Measurements from ENCODE around the gene NKX1-1.
"Not testable (repeated sequence)": the region's sequence is repeated elsewhere in the genome, so short reads cannot be mapped to it uniquely, and the experiment has no call there.

Gene NKX1-1

DNA sequence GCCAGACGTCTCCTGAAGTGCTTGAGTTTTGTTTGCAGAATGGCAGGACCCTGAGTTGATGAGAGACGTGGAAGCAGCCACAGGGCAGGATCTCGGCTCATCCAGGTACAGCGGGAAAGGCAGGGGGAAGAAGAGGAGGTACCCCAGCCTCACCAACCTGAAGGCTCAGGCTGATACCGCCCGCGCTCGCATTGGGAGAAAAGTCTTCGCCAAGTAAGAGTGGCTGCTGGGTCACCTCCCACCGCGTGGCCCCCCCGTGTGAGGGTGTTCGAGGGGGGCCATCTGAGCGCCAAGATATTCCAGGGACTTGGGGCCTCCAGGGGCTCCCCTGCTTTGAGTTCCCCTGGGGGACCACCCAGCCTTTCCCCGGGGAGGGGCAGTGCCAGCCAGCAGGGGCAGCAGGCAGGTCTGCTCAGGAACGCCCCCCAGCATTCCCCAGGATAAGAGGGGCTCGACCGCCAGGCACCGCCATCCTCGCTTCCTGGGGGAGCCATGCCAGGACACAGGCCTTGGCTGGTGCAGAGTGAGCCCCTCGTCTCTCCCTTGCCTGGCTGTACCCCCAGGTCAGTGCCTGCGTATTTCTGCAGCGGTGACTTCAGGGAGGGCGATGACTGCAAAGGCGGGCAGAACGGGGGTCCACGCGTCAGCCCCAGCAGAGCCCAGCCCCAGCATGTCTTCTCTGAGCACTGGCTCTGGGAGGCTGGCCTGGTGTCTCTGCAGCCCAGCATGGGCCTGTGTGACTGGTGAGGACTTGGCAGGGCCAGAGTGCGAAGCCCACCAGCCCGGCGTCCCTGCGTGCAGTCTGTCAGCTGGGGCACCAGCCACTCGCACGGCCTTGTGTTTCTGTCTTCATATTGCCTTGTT is 22.3 kb downstream of the NKX1-1 start:
- no peak for DNase-seq

DNA sequence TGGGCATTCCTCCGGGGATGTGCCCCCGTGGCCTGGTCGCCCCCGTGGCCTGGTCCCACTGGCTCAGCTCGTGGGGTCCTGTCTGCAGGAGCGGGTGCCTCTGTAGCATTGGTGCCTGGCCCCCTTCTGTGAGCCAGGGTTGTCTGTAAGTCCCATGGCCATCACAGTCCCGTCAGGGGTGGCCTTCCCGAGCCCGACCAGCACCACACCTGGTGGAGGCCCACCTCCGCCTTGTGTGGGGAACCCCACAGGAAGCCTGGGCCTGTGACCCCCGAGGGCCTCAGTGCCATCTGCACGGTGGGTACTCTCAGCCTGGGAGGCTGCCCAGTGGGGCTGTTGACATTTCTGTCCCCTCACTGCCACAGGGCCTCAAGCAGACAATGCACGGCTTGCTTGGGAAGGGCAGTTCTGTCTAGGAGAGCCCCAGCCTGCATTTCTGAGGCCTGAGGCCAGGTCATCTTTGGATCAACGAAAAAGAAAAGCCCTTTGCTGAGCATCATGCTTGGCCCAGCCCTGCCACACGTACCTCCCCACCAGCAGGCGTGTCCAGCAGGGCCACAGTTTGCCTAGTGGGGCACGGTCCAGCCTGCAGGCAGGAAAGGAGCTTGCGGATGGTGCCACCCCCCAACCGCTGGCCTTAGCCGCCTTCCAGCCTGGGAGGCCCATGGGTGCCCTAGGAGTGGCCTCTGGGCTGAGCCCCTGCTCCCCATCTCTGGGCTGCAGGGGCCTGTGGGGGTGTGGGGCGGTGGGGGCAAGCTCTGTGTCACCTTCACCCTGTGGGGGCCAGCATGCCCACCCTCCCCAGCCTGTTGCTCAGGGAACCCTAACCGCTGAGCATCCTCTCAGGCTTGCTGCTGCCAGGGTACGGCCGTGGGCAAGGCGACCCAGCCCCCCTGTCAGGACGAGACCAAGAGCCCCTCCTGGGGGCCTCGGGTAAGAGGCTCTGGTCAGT is 23.2 kb downstream of the NKX1-1 start:
- DNase-seq: no peak

DNA sequence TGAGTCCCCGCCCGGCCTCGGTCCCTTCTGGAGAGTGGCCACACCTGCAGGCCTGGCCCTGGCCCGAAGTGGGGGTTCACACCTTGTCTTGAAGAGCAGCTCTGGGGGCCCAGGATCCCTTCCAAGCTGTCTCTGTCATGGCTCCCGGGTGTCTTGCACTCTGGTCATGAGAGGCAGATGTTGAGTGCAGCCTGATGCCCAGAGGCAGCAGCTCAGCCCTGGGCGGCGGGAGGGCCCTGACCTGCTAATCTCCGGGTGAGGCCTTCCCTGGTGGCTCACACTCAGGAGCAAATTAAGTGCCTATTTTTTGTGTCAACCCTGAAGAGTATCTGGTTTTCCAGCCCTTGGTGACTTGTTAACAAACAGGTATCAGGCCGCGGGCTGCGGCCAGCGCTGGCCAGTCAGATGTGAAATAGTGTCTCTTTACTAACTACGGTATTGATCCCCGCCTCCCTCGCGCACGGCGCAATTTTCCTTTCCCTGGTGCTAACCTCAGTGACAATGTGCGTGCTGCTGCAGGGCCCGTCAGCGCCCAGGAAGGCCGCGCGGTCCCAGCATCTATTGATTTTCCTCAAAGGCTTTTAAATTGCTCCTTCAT is 24.2 kb downstream of the NKX1-1 start:
- no peak for DNase-seq

DNA sequence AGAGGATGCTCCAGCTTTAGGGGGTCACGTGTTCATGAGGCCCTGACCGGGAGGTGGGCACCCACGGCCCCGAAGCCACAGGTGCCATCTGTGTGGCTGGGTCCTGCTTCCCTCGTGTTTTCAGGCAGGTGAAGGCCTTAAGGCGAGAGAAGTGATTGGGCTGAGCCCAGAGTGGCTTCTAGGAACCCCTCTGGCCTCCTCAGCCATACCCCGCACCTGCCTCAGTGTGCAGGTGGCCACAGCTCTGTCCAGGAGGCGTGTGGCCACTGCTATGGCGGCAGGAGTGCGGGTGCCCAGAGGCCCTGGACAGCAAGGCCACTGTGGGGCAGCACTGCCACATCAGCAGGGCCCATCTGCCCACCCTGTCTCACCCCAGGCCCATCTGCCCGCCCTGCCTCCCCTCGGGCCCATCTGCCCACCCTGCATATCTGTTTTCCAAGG is 25.0 kb downstream of the NKX1-1 start:
- no peak for DNase-seq

DNA sequence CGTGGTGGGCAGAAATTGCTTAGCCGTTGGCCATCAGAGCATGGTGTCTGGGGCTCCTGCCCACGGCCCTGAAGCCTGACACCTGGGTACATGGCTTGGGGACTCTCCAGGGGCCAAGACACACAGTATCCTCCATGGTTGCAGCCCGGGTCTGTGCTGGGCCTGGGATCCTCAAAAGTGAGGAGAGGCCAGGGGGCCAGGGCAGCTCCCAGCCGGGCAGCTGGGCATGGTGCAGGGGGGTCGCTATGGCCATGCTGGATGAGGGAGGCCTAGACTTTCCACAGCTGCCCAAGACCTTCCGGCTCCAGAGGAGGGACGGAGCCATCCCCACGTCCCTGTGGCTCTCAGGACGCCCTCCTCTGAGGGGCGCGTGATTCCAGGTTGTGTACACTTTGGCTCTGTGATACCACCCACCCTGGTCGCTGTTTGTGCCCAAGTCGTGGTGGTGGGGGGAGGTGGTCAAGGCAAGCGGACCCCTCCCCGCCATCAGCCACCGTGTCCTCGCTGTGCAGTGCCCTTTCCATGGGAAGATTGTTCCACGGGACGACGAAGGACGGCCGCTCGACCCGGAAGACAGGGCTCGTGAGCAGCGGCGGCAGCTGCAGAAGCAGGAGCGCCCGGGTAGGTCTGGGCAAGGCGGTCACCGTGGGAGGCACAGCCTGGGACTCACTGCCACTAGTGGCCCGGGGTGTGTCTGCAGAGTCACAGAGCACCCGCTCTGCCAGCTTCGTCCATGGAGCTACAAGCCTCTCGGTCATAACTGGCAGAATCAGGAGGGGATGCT is 25.7 kb downstream of the NKX1-1 start:
- DNase-seq: no peak

DNA sequence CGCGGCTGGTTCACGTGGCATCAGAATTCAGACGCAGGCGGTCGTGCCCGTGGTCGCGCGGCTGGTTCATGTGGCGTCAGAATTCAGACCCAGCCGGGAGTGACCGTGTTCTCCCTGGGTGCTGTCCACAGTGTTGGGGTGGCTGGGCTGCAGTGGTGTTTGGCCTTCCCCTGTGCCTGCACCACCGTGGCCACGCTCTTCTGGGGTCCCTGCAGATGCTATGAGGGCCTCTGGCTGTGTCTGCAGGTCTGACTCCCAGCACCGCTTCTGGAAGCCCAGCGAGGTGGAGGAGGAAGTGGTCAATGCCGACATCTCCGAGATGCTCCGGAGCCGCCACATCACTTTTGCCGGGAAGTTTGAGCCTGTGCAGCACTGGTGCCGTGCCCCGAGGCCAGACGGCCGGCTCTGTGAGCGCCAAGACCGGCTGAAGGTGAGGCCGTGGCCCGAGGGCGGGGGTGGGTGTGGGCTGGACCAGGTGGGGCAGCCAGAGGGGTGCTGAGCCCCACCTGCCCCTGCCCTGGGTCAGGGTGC is 26.4 kb downstream of the NKX1-1 start:
- no peak for DNase-seq

DNA sequence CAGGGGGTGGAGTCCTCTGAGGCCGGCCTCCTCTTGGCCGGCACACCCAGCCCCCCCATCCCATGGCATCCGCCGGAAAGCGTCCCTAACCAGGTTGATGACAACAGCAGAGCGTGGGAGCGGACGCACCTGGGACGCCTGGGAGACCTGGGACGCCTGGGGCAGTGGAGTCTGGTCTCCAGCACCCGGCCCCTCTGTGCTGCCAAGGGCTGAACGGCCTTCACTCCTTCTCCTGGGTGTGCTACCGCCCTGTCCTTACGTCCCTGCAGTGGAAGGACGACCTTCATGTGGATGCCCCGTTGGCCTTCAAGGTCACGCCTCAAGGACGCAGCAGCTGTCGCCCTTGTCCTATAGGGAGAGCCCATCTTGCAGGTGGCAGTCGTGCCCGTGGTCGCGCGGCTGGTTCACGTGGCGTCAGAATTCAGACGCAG is 26.9 kb downstream of the NKX1-1 start:
- no peak for DNase-seq

DNA sequence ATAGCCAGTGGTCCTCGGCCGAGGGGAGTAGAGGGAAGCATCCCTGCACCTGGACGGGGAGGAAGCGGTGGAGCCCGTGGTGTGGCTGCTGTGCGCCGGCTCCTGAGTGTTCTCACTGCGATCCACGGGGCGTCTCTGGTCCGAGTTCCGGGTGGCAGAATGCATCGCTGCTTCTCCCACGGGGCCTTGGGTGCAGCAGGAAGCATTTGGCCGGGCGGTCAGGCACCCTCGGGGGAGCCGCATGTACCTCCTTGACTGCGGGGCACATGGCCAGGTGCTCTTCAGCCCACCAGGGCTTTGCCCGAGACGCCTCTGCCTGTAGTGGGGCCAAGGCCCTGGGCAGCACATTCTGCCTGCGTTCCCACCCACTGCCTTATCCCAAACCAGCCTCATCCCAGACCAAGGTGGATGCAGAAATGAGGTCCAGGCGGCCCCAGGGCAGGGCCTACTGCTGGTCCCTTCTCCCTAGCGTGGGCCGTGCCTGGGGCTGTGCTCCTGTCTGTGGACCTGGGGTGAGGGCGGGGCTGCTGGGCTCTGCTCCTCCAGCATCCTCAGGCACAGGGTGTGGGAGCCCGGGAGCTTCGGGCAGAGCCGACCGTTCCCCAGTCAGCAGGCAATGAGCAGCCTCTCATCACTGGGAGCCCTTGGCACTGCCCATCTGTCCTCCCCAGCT is 27.5 kb downstream of the NKX1-1 start:
- DNase-seq: no peak

DNA sequence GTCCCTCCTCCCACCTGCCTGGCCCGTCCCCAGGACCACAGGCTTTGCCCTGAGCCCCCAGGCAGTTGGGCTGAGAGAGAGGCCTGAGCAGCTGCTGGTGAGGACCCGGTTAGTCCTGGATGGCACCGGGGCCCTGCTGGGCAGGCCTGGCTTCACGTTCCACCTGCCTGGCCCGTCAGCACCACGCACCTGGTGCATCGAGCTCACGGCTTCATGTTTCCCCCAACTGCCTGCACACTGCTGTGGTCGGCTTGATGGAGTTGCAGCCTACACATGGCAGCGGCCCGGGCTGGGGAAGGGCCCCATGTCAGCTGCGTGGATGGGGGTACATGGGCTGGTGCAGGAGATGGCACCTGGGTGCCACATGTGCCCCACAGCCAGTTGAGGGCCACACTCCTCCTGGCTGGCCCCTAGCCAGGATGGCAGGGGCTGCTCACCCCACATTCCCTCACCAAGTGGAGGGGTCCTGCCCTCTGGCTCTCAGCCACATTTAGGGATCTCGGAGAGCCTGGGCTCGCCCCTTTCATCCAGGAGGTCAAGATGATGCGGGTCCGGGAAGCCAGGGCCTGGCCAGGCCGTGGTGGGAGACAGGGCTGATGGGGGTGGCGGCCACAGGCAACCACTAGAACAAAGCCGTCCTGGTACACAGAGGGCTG is 28.5 kb downstream of the NKX1-1 start:
- DNase-seq: no peak

DNA sequence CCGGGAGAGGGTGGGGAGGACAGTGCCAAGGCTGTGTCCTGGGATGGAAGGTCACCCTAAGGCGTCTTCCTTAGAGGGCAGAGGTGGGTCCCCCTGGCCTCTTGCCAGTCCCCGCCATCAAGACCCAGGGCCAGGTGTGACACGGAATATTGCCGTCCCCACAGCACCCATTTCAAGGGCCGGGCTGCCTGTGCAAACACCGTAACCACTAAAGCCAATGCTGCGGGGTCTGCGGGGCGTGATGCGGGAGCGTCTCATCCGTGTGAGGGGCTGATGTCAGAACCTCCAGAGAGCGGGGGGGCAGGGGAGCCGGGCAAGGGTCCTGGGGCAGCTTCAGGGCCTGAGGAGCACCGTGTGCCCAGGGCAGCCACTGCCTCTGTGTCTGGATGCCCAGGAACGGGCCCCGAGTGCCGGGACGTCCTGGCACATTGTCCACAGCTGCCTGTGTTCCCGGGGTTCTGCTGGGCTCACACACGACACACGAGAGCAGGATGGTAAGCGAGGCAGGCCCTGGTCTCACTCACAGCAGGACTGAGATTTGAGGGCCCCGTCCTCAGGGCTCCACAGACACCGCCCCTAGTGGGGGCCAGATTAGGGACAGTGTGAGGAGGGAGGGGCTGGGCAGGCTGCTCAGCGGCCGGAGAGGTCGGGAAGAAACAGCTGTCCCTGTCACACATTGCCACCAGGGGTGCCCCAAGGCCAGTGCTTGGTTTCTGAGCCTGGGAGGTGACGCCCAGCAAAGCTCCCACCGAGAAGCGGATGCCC is 29.2 kb downstream of the NKX1-1 start:
- no peak for DNase-seq

DNA sequence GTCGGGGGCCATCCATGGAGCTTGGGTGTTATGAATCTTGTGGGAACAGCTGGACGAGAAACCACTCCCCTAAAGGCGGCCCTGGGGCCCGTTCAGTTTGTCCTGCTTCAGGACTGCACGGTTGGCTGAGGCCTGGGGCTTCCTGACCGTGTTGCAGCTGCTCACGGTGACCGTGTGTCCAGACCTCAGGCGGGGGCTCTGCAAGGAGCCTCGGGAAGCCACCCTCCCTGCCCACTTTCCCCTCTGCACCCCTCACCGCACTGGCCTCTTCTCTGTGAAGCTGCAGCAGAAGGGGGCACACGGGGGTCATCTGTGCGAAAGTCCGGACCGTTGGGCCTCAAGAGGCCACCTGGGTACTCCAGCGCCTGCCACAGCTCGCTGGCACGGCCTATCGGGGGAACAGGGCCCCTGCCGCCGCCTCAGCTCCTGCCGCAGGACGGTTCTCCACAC is 29.8 kb downstream of the NKX1-1 start:
- DNase-seq: no peak

DNA sequence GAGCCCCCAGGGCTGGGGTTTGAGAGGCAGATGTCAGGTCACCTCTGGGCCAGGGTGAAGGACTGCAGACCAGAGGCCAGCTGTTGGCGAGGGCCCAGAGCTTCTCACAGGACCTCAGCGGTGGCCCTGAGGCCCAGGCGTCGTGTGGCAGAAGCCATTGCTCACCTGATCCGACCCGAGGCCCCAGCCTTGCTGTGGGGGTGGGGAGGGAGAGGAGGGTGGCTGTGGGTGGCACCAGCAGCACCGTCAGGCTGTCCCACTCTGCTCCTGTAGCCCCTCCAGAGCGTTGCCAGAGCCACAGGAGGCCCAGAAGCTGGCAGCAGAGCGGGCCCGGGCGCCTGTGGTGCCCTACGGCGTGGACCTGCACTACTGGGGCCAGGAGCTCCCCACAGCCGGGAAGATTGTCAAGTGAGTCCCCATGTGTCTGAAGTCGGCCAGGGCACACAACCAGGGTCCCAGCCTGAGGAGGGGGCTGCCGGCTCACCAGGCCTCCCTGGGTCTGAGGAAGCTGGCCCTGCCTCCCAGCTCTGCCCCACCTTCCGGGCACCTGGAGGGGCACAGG is 30.4 kb downstream of the NKX1-1 start:
- DNase-seq: no peak

DNA sequence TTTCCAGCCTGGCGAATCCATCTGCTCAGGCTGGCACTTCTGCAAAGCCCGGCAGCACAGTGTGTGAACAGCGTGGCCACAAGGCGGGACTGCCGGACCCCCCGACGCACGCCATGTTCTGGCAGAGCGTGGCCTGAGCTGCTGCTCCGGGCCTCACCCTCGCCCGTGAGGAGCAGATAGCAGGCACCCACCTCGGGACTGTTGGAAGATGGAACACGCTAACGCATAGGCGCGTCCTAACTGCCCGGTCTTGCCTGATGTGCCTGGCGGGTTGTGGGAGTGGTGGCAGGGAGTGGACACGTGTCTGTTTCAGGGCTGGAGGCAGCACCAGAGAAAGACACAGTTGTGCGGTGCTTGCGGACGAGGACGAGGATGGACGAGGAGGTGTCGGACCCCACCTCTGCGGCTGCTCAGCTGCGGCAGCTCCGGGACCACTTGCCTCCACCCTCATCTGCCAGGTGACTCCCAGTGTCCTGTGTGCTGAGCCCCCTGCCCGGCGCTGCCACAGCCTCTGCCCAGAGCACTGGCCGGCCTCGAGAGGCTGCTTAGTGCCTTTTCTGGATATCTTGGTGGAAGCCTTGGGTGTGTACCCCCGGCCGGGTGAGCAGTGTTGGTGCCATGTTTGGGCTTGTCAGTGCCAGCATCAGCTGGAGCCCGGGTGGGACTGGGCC is 31.1 kb downstream of the NKX1-1 start:
- DNase-seq: no peak

DNA sequence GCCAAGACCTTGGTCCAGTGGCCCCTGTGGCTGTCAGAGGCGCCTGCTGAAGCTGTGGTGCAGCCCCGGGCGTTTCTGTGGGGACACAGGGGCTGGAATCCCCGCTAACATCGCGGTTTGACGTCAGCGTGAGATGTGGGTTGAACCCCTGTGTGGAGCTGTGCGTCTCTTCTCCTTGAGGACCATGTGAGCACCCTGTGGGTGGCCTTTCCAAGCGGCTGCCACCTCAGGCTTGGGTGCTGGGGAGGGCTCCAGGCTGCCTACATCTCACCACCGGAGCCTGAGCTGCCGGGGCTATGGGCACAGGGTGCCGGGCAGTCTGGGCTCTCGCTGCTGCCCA is 31.6 kb downstream of the NKX1-1 start:
- DNase-seq: no peak

DNA sequence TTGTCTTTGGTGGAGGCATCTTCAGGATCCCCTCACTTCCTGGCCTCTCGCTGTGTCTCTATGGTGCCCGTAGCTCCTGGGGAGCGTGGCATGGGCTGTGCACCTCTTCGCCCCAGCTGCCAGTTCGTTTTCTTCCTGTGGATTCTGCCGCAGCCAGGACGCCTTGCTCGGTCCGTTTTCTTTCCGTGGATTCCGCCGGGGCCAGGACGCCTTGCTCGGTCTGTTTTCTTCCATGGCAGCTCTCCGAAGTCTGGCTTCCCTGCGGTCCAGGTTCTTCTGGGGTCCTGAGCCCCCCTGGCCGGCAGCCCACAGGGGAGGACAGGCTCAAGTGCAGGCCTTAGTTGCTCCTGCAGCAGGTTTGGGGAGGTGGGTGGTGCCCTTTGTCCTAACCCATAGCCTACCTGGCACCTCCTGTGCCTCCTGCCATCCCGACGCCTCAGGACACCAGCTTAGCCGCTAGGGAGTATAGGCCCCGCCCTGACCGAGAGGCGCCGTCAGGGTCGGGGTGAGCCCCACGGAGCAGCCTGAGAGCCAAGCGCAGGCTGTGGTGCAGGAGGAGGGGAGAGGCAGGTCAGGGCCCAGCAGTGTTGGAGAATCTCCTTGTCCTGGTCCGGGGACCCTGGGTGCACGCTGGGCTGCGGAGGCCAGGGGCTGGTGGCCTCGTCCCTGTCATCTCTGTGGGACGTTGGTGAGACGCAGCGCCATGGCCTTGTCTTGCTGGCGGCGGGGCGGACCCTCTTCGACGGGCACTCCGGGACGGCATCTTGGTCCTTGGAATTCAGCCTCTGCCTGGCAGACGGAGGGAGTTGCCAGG is 32.1 kb downstream of the NKX1-1 start:
- DNase-seq: no peak

DNA sequence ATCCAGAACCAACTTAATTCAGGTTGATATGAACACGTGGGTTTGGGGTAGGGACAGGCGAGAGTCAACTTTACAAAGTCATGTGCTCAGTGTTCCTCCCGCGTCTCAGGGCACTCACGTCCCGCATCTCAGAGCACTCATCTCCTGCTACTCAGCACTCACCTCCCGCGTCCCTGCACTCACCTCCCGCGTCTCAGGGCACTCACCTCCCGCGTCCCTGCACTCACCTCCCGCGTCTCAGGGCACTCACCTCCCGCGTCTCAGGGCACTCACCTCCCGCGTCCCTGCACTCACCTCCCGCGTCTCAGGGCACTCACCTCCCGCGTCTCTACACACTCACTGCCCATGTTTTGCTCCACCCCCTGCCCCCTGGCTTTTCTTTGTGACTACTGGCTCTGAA is 33.7 kb downstream of the NKX1-1 start:
- not testable (repeated sequence) for DNase-seq

DNA sequence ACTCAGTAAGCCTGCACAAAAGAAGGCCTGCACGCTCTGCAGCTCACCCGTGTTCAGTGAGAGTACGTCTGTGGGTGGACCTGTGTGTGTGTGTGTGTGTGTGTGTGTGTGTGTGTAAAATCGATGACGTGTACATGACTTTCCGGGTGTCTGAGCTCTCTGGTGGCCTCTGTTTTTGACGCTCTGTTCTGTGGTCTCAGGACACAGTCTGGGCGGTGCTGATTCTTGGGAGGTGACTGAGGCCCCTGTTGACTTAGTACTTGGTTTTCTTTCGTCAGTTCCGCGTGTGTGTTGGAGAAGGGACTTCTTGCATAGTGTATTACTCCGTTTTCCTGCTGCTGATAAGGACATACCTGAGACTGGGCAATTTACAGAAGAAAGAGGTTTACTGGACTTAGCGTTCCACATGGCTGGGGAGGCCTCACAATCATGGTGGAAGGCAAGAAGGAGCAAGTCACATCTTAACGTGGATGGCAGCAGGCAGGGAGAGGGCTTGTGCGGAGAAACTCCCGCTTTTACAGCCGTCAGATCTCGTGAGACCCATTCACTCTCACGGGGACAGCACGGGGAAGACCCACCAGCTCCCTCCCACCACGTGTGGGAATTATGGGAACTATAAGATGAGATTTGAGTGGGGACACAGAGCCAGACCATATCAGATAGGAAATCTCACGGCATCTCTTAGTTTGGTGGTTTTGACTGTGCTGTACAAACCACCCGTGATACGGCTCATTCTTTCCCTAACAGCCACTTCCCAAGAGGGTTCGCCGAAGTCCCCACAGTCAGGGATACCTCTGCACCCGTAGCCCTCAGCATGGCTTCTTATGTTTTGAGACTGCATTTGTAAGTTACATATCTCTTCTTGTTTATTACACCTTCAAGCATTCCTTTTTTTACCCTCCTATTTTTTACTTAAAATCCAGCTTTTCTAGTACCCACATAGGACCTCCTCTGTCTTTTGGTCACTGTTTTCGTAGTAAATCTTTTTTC is 34.8 kb downstream of the NKX1-1 start:
- no peak for DNase-seq

Measured in activated gamma-delta T cell (primary cell).